Ishikawa (cell line): Measurements from ENCODE around the gene HAUS7.

ENCODE experiments used
- CEBPB ChIP-seq: IDR thresholded peaks from 2 replicates; pipeline ENCODE4 v1.6.1; 2012
- CREB1 ChIP-seq: IDR thresholded peaks from 2 replicates; pipeline ENCODE4 v1.6.1; 2012; ENCODE audit warnings: low read depth
- EGR1 ChIP-seq: IDR thresholded peaks from 2 replicates; pipeline ENCODE4 v1.6.1; 2012
- EP300 ChIP-seq: IDR thresholded peaks from 2 replicates; pipeline ENCODE4 v1.6.1; 2012; ENCODE audit warnings: borderline replicate concordance
- FOXM1 ChIP-seq: IDR thresholded peaks from 2 replicates; pipeline ENCODE4 v1.6.1; 2012; ENCODE audit warnings: low read depth, borderline replicate concordance
- NFIC ChIP-seq: IDR thresholded peaks from 2 replicates; pipeline ENCODE4 v1.6.1; 2012
- RAD21 ChIP-seq: IDR thresholded peaks from 2 replicates; pipeline ENCODE4 v1.6.1; 2012; ENCODE audit warnings: low read depth
- TAF1 ChIP-seq: IDR thresholded peaks from 2 replicates; pipeline ENCODE4 v1.6.1; 2012; ENCODE audit warnings: low read depth, mild to moderate bottlenecking
- TCF12 ChIP-seq: IDR thresholded peaks from 2 replicates; pipeline ENCODE4 v1.6.1; 2012; ENCODE audit warnings: low read depth
- TEAD4 ChIP-seq: IDR thresholded peaks from 2 replicates; pipeline ENCODE4 v1.6.1; 2012
- YY1 ChIP-seq: IDR thresholded peaks from 2 replicates; pipeline ENCODE4 v1.6.1; 2012; ENCODE audit warnings: low read depth
- TF ChIP-seq, protein P1 (sequence below): IDR thresholded peaks from 2 replicates; pipeline ENCODE4 v1.6.1; 2012
- TF ChIP-seq, protein P2 (sequence below): IDR thresholded peaks from 2 replicates; pipeline ENCODE4 v1.6.1; 2012; ENCODE audit warnings: low read depth, mild to moderate bottlenecking

DNA sequence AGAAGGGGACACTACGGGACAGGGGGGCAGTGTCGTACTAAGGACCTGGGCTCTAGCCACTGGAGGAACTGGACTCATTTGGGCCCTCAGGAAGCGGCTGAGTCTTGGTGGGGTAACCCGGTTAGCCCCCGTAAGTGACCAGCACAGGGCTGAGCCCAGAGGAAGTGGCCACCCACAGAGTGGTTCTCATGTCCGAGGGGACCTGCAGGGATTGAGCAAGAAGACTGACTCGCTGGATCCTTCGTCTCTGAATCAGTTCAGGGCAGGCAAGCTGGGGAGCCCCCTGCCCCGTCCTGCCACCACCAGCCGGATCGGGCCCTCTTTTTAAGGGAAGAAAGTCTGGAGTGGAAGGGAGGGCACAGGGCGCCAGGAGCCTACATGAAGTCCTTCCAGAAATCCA lies 23.7 kb upstream of the HAUS7 start:
- TF ChIP-seq CREB1: no peak
- TF ChIP-seq, protein P1, sequence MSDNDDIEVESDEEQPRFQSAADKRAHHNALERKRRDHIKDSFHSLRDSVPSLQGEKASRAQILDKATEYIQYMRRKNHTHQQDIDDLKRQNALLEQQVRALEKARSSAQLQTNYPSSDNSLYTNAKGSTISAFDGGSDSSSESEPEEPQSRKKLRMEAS: no peak
- TF ChIP-seq TAF1: no peak
- TF ChIP-seq EGR1: no peak
- TF ChIP-seq, protein P2, sequence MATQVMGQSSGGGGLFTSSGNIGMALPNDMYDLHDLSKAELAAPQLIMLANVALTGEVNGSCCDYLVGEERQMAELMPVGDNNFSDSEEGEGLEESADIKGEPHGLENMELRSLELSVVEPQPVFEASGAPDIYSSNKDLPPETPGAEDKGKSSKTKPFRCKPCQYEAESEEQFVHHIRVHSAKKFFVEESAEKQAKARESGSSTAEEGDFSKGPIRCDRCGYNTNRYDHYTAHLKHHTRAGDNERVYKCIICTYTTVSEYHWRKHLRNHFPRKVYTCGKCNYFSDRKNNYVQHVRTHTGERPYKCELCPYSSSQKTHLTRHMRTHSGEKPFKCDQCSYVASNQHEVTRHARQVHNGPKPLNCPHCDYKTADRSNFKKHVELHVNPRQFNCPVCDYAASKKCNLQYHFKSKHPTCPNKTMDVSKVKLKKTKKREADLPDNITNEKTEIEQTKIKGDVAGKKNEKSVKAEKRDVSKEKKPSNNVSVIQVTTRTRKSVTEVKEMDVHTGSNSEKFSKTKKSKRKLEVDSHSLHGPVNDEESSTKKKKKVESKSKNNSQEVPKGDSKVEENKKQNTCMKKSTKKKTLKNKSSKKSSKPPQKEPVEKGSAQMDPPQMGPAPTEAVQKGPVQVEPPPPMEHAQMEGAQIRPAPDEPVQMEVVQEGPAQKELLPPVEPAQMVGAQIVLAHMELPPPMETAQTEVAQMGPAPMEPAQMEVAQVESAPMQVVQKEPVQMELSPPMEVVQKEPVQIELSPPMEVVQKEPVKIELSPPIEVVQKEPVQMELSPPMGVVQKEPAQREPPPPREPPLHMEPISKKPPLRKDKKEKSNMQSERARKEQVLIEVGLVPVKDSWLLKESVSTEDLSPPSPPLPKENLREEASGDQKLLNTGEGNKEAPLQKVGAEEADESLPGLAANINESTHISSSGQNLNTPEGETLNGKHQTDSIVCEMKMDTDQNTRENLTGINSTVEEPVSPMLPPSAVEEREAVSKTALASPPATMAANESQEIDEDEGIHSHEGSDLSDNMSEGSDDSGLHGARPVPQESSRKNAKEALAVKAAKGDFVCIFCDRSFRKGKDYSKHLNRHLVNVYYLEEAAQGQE: no peak
- no peak for TF ChIP-seq RAD21
- no peak for TF ChIP-seq TEAD4
- no peak for TF ChIP-seq EP300
- TF ChIP-seq YY1: no peak
- TF ChIP-seq CEBPB: no peak
- no peak for TF ChIP-seq FOXM1
- no peak for TF ChIP-seq NFIC
- TF ChIP-seq TCF12: no peak
